ENCODE measurements around the gene OSBPL8. TPM values are rescaled to one million over a fixed set of nuclear protein-coding genes. Genes with fewer than 3 reads are reported as not detected.

The OSBPL8 gene
- total and polyA plus RNA-seq, 9 of the 15 experiments (the other 6 are each of a cell fraction or from before 2014, with no cell fraction given), result 17.4 to 82.7 (median 42.8) TPM

DNA sequence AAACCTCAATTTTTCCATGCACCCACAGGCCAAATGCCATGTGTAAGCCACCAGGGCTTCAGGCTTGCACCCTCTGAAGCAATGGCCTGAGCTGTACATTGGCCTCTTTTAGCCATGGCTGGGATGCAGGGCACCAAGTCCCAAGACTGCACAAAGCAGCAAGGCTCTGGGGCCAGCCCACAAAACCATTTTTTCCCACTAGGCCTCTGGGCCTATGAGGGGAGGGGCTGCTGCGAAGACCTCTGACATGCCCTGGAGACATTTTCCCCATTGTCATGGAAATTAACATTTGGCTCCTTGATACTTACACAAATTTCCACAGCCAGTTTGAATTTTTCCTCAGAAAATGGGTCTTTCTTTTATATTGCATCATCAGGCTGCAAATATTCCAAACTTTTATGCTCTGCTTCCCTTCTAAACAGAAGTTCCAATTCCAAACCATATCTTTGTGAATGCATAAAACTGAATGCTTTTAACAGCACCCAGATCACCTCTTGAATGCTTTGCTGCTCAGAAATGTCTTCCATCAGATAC lies 14.3 kb upstream of the OSBPL8 start:
- no peaks in the 10 kb centered on the region for H3K36me3 ChIP-seq (ENCODE audit: control insufficient read depth, insufficient read depth, low read length)
- ChIA-PET CTCF (ENCODE audit: low intra/inter-chr PET ratio) (no interaction called here), POLR2A (no interaction called here)
- no peak overlapping the region for H3K9ac ChIP-seq (ENCODE audit: insufficient read depth in 1 of 2, low read depth in 2 of 2, low read length in 2 of 2)
- H3K27ac ChIP-seq (ENCODE audit: extremely low read depth, low read depth, low read length), result no peak overlapping the region
- H3K4me2 ChIP-seq (ENCODE audit: insufficient read depth, low read length), result no peak overlapping the region
- intact Hi-C loops (cut with micrococcal nuclease), result no loop called here
- FAIRE-seq (no peak), ATAC-seq (no peak), DNase-seq (ENCODE audit: extremely low read depth in 1 of 4, low spot score in 3 of 4) (no peak)
- BruUV-seq (replicated peaks), result no TSS peak
- H4K20me1 ChIP-seq (replicated peaks; ENCODE audit: control insufficient read depth, insufficient read depth, low read length), result no peaks in the 10 kb centered on the region
- no peaks in the 10 kb centered on the region for H3K9me1 ChIP-seq (ENCODE audit: control insufficient read depth, insufficient read depth, low read length)
- no peak overlapping the region for H2AFZ ChIP-seq (ENCODE audit: low read depth, low read length)
- no peaks in the 10 kb centered on the region; a peak in 1 of 5 replicates for H3K4me1 ChIP-seq (replicated peaks in 1 of 2; ENCODE audit: control insufficient read depth in 2 of 2, insufficient read depth in 2 of 2, low read length in 2 of 2)
- H3K4me3 ChIP-seq, result no peak overlapping the region
- H3K9me3 ChIP-seq (replicated peaks; ENCODE audit: control insufficient read depth, insufficient read depth, low read depth, low read length), result no peaks in the 10 kb centered on the region
- no peaks in the 10 kb centered on the region for H3K79me2 ChIP-seq (ENCODE audit: control insufficient read depth, insufficient read depth, low read length)
- H3K27me3 ChIP-seq (ENCODE audit: control insufficient read depth in 2 of 2, insufficient read depth in 2 of 2, low read length in 2 of 2), result no peaks in the 10 kb centered on the region
- no CpG with 5 or more reads among the region's 1 CpG for WGBS (ENCODE audit: insufficient coverage, low coverage, missing lambda C conversion rate)
- in situ Hi-C loops (cut with MboI), result no loop called here
- TF ChIP-seq, protein P1, sequence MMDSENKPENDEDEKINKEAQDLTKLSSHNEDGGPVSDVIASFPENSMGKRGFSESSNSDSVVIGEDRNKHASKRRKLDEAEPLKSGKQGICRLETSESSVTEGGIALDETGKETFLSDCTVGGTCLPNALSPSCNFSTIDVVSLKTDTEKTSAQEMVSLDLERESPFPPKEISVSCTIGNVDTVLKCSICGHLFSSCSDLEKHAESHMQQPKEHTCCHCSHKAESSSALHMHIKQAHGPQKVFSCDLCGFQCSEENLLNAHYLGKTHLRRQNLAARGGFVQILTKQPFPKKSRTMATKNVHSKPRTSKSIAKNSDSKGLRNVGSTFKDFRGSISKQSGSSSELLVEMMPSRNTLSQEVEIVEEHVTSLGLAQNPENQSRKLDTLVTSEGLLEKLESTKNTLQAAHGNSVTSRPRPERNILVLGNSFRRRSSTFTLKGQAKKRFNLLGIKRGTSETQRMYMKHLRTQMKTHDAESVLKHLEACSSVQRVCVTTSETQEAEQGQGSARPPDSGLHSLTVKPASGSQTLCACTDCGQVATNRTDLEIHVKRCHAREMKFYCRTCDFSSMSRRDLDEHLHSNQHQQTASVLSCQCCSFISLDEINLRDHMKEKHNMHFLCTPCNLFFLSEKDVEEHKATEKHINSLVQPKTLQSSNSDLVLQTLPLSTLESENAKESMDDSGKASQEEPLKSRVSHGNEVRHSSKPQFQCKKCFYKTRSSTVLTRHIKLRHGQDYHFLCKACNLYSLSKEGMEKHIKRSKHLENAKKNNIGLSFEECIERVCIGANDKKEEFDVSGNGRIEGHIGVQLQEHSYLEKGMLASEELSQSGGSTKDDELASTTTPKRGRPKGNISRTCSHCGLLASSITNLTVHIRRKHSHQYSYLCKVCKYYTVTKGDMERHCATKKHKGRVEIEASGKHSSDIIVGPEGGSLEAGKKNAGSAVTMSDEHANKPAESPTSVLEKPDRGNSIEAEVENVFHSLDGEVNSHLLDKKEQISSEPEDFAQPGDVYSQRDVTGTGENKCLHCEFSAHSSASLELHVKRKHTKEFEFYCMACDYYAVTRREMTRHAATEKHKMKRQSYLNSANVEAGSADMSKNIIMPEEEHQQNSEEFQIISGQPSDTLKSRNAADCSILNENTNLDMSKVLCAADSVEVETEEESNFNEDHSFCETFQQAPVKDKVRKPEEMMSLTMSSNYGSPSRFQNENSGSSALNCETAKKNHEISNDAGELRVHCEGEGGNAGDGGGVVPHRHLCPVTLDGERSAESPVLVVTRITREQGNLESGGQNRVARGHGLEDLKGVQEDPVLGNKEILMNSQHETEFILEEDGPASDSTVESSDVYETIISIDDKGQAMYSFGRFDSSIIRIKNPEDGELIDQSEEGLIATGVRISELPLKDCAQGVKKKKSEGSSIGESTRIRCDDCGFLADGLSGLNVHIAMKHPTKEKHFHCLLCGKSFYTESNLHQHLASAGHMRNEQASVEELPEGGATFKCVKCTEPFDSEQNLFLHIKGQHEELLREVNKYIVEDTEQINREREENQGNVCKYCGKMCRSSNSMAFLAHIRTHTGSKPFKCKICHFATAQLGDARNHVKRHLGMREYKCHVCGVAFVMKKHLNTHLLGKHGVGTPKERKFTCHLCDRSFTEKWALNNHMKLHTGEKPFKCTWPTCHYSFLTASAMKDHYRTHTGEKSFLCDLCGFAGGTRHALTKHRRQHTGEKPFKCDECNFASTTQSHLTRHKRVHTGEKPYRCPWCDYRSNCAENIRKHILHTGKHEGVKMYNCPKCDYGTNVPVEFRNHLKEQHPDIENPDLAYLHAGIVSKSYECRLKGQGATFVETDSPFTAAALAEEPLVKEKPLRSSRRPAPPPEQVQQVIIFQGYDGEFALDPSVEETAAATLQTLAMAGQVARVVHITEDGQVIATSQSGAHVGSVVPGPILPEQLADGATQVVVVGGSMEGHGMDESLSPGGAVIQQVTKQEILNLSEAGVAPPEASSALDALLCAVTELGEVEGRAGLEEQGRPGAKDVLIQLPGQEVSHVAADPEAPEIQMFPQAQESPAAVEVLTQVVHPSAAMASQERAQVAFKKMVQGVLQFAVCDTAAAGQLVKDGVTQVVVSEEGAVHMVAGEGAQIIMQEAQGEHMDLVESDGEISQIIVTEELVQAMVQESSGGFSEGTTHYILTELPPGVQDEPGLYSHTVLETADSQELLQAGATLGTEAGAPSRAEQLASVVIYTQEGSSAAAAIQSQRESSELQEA (IDR thresholded peaks at IDR 0.05; ENCODE audit: low read depth), result no peak
- TF ChIP-seq ZNF324 (CRISPR knock-in tag; IDR thresholded peaks at IDR 0.05) (no peak), ZNF217 (CRISPR knock-in tag; IDR thresholded peaks at IDR 0.05) (no peak), ZFP36 (IDR thresholded peaks at IDR 0.05; ENCODE audit: low read depth, low read length, partially characterized antibody) (peak; percentile 44), POLR2B (IDR thresholded peaks at IDR 0.05; ENCODE audit: low read depth, partially characterized antibody) (no peak), CEBPG (CRISPR knock-in tag; IDR thresholded peaks at IDR 0.05) (no peak), CEBPG (tag; conservative IDR thresholded peaks at IDR 0.05 in 1 of 2, IDR thresholded peaks at IDR 0.05 in 1 of 2) (peak in 1 of 2 experiments; percentile 37; a peak in 2 of 4 replicates), FOXP1 (CRISPR knock-in tag; IDR thresholded peaks at IDR 0.05) (no peak), PYGO2 (tag; IDR thresholded peaks at IDR 0.05) (no peak), NONO (IDR thresholded peaks at IDR 0.05; ENCODE audit: low read depth in 2 of 2, low read length in 1 of 2) (no peak), ZNF184 (CRISPR knock-in tag; IDR thresholded peaks at IDR 0.05) (no peak), EP300 (IDR thresholded peaks at IDR 0.05; ENCODE audit: low read length) (no peak), ZC3H8 (IDR thresholded peaks at IDR 0.05) (no peak)
- TF ChIP-seq, protein P2, sequence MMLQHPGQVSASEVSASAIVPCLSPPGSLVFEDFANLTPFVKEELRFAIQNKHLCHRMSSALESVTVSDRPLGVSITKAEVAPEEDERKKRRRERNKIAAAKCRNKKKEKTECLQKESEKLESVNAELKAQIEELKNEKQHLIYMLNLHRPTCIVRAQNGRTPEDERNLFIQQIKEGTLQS (IDR thresholded peaks at IDR 0.05), result peak; percentile 68
- TF ChIP-seq, protein P2 (CRISPR knock-in tag; conservative IDR thresholded peaks at IDR 0.05), result no peak
